Activated CD8-positive, alpha-beta memory T cell treated with anti-CD3 and anti-CD28 coated beads, Interleukin-2, amount 10 ng/mL, durations not matched to agents 7 days and 5 days (primary cell): ENCODE measurements around the gene COL6A2. TPM values are rescaled to one million over a fixed set of nuclear protein-coding genes. Genes with fewer than 3 reads are reported as not detected.
"Not testable (repeated sequence)": the region's sequence is repeated elsewhere in the genome, so short reads cannot be mapped to it uniquely, and the experiment has no call there.

Source experiments
- ATAC-seq: fragments of 150-1000 bp; cut with Tn5 transposase; one replicate; pipeline ENCODE4 v1.10.0; 2021; ENCODE audit warnings: moderate library complexity
- CTCF ChIA-PET: fragments of 350-600 bp; sonication (Branson Sonifier 250); formaldehyde crosslinking; loops from one replicate; lab custom pipeline; 2021; ENCODE audit warnings: antibody characterized with exemption; lab: Charles Lee
- DNase-seq: peaks from one replicate; pipeline ENCODE4 v3.0.0-alpha.2; 2020
- H3K27ac Mint-ChIP-seq: one replicate; pipeline ENCODE4 v1.8.0; 2021; ENCODE audit warnings: mild to moderate bottlenecking, mixed read lengths
- H3K27me3 Mint-ChIP-seq: one replicate; pipeline ENCODE4 v1.8.0; 2021; ENCODE audit warnings: mixed read lengths
- H3K36me3 Mint-ChIP-seq: one replicate; pipeline ENCODE4 v1.8.0; 2021; ENCODE audit warnings: mild to moderate bottlenecking, mixed read lengths
- H3K4me1 Mint-ChIP-seq: one replicate; pipeline ENCODE4 v1.8.0; 2021; ENCODE audit warnings: mixed read lengths
- H3K4me3 Mint-ChIP-seq: one replicate; pipeline ENCODE4 v1.8.0; 2021; ENCODE audit warnings: mild to moderate bottlenecking, moderate library complexity, mixed read lengths
- H3K9me3 Mint-ChIP-seq: one replicate; pipeline ENCODE4 v1.8.0; 2022; ENCODE audit warnings: low read depth, mixed read lengths
- total RNA-seq, 2 experiments: library from RNA; stranded (reverse); gene quantifications; one replicate each; pipeline ENCODE4 v1.2.3, GENCODE V29; 2021

The COL6A2 gene
- total RNA-seq, 2 experiments from 2014 or later, result 5.0 to 17.9 TPM

DNA sequence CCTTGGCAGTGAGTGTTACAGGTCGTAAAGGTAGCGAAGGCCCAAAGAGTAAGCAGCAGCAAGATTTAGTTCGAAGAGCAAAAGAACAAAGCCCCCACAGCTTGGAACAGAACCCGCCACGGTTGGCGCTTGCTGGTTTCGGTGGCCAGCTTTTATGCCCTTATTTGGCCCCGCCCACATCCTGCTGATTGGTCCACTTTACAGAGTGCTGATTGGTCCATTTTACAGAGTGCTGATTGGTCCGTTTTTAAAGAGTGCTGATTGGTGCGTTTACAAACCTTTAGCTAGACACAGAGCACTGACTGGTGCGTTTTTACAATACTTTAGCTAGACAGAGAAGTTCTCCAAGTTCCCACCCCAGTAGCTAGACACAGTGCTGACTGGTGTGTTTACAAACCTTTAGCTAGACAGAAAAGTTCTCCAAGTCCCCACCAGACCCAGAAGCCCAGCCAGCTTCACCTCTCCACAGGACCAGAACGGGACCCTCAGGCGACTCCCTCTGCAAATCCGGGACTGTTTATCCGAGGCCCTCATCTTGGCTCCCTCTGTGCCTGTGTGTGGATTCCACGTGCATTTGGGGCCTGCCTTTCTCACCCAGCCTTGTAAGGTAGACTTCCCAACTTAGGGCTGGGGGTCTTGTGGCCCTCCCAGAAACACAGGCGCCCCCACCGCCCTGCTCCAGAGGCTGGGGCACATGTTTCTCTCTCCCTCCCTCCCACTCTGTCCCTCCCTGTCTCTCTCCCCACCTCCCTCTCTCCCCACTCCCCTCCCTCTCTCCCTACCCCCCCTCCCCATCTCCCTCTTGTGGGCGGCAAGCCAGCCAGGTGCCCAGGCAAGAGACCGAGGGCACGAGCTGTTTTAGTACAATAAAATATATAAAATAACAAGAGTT lies 44.9 kb downstream of the COL6A2 start:
- Mint-ChIP-seq H3K4me1 (peaks cover 11% of the 10 kb centered on the region), H3K36me3 (no peaks in the 10 kb centered on the region), H3K4me3 (no peak overlapping the region), H3K27me3 (no peaks in the 10 kb centered on the region), H3K9me3 (no peaks in the 10 kb centered on the region), H3K27ac (no peak overlapping the region)
- no peak for ATAC-seq
- peak; percentile 52 for DNase-seq
- CTCF ChIA-PET, result interaction anchor here (0.6 to 2.2 kb wide), 32 partner anchors 10 to 493 kb away, joined by 3 to 19 read pairs (median 4); partner anchors contain the start of genes COL6A1, LSS, MCM3AP and YBEY

DNA sequence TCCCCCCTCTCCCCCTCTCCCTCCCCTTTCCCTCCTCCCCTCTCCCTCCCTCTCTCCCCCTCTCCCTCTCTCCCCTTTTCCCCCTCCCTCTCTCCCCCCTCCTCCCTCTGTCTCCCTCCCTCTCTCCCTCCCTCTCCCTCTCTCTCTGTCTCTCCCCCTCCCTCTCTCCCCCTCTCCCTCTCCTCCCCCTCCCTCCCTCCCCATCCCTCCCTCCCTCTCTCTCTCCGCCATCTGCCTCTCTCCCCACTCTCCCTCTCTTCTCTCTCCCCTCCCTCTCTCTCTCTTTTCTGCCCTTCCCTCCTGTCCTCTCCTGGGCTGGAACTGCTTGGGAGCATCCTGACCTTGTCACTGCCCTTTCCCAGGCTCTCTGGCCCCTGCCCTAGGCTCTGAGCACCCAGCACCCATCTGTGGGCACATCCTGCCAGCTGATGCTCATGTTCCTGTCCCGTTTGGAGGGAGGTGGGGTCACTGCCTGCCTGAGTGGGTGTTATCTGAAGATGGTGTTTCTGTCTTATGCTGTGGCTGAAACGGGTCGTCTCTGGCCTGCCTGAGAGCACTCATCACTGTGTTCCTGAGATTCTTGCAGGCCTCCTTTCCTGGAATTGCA lies 46.7 kb downstream of the COL6A2 start:
- no peaks in the 10 kb centered on the region for H3K36me3 Mint-ChIP-seq
- peaks cover 11% of the 10 kb centered on the region for H3K4me1 Mint-ChIP-seq
- no peaks in the 10 kb centered on the region for H3K9me3 Mint-ChIP-seq
- peak overlapping the region; percentile 2 for H3K27ac Mint-ChIP-seq
- CTCF ChIA-PET, result interaction anchor here (0.8 to 2.2 kb wide), 11 partner anchors 9 to 408 kb away, joined by 3 to 19 read pairs (median 6); partner anchors contain the start of genes MCM3AP and YBEY
- no peak overlapping the region for H3K4me3 Mint-ChIP-seq
- no peak for DNase-seq
- no peaks in the 10 kb centered on the region for H3K27me3 Mint-ChIP-seq
- ATAC-seq, result no peak

DNA sequence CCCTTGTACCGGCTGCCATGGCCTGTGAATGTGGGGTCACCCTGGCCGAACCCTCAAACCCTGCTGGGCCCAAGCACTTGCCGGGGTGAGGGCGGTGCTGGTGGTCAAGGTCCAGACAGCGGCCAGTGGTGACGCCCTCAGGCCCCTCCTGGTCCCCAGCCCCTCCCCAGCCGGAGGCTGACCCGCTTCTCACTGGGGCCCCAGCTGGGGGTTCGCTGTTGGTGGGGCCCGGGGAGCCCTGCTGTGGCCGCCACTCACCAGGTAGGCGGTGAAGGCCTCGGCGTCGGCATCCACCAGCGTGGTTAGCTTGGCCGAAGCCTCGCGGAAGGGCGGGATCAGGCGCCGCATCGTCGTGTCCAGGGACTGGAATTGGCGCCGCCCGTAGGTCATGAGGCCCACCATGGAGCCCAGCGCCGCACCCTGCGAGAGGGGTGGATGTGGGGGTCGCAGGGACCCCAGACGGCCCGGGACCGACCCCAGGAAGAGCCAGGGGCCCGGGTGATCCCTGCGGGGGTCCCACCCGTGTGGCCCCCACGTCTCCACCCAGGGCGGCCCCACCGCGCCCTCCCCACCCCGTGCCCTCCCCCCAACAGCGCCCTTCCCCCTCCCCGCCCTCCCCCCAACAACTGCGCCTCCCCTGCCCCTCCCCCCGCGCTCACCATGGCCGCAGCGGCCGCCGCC lies 47.4 kb downstream of the COL6A2 start:
- DNase-seq (no peak), ATAC-seq (no peak)
- no peaks in the 10 kb centered on the region for H3K27me3 Mint-ChIP-seq
- H3K4me1 Mint-ChIP-seq, result peaks cover 11% of the 10 kb centered on the region
- H3K27ac Mint-ChIP-seq, result no peak overlapping the region
- no peak overlapping the region for H3K4me3 Mint-ChIP-seq
- no peaks in the 10 kb centered on the region for H3K9me3 Mint-ChIP-seq
- CTCF ChIA-PET, result no interaction called here
- H3K36me3 Mint-ChIP-seq, result no peaks in the 10 kb centered on the region

DNA sequence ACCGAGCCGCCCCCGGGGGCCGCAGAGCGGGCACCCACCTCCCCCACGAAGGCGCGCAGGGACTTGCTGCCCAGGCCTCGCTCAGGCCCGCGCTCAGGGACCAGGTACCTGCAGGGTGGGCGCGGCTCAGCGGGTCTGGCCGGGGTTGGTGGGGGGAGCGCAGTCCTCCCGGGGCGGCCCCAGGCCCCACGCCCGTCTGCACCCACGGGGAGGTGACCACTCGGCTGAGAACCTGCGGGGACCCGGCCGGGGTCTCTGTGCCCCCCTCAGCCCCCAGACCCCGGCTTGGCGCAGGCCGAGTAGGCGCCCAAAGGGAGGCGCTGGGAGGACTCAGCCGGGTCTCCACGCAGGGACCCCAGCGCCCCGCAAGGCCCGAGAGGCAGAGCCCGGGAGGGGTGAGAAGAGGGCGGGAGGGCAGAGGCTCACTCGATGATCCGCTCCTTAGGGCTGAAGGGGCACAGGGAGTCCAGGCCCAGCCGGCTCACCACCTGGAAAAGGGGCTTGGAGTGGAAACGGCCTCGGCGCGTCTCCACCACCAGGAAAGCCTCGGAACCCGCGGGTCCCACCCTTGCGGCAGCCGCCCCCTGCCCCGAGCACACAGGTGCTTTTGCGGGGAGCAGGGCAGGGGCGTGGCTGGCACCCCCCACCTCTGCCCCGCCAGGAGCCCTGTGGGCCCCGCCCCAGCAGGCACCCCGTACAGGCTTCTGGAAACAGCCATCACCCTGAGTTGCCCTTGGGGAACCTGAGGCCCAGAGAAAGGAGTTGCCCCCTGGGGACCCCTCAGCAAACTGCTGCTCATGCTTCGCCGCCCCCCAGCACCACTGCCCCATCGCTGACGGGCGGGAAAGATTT lies 48.2 kb downstream of the COL6A2 start:
- H3K27ac Mint-ChIP-seq, result peak overlapping the region; percentile 57
- CTCF ChIA-PET, result no interaction called here
- ATAC-seq (no peak), DNase-seq (no peak)
- no peak overlapping the region for H3K4me3 Mint-ChIP-seq
- no peaks in the 10 kb centered on the region for H3K27me3 Mint-ChIP-seq
- no peaks in the 10 kb centered on the region for H3K9me3 Mint-ChIP-seq
- H3K36me3 Mint-ChIP-seq, result no peaks in the 10 kb centered on the region
- peaks cover 11% of the 10 kb centered on the region for H3K4me1 Mint-ChIP-seq

DNA sequence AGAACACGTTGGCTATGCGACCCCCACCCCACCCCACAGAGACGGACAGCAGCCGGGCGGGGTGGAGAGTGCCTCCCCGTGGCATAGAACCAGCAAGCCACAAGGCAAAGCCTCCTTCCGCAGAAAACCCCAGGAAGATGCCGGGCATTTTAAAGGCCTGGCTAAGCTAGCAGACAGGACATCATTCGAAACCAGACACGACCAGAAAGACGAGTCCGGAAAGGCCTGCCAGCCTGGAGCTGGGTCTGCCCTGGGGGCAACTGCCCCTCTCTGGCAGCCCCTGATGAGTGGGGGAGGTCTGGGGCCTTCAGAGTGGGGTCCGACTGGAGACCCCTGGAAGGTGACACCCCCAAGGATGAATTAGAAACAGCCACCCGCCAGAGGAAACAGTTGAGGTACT lies 48.9 kb downstream of the COL6A2 start:
- Mint-ChIP-seq H3K36me3 (no peaks in the 10 kb centered on the region), H3K9me3 (no peaks in the 10 kb centered on the region), H3K27me3 (no peaks in the 10 kb centered on the region), H3K27ac (no peak overlapping the region), H3K4me1 (peaks cover 11% of the 10 kb centered on the region), H3K4me3 (no peak overlapping the region)
- CTCF ChIA-PET, result no interaction called here
- no peak for DNase-seq
- no peak for ATAC-seq

DNA sequence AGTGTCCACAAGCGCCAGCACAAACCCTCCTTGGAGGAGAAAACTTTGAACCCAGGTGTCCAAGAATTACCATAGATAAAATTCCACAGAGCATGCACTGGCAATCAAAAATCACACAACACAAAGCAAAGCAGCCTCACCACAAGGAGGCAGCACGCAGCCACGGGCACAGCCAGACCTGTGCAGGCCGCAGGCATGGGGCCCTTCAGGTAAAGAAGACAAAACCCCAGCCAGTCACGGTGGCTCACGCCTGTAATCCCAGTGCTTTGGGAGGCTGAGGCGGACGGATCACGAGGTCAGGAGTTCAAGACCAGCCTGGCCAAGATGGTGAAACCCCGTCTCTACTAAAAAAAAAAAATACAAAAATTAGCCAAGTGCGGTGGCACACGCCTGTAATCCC lies 49.5 kb downstream of the COL6A2 start:
- H3K4me3 Mint-ChIP-seq, ATAC-seq, H3K9me3 Mint-ChIP-seq, H3K36me3 Mint-ChIP-seq, H3K27ac Mint-ChIP-seq, H3K27me3 Mint-ChIP-seq: not testable (repeated sequence)
- peaks cover 11% of the 10 kb centered on the region for H3K4me1 Mint-ChIP-seq
- peak; percentile 73 for DNase-seq
- CTCF ChIA-PET, result interaction anchor here (0.9 kb wide), 1 partner anchor 137 kb away, joined by 4 read pairs; no protein-coding TSS in a partner anchor

DNA sequence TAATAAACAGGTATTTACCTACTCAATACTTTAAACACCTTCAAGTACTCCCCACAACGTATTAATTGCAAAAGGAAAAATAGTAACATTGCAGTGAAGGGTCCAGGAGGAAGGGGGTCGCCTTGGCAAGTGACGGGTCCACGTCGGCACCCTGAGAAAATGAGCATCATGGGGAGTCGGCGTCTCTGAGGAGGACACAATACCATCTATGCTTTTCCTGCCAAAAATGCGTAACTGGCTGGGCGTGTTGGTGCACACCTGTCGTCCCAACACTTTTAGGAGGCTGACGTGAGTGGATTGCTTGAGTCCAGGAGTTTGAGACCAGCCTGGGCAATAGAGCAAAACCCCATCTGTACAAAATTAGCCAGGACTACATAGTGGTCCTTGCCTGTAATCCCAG lies 50.2 kb downstream of the COL6A2 start:
- Mint-ChIP-seq H3K9me3 (no peaks in the 10 kb centered on the region), H3K4me1 (peaks cover 8% of the 10 kb centered on the region), H3K4me3 (no peak overlapping the region), H3K27ac (no peak overlapping the region), H3K27me3 (no peaks in the 10 kb centered on the region), H3K36me3 (no peaks in the 10 kb centered on the region)
- DNase-seq, result no peak
- no peak for ATAC-seq
- CTCF ChIA-PET, result interaction anchor here (0.9 kb wide), 1 partner anchor 136 kb away, joined by 4 read pairs; no protein-coding TSS in a partner anchor

DNA sequence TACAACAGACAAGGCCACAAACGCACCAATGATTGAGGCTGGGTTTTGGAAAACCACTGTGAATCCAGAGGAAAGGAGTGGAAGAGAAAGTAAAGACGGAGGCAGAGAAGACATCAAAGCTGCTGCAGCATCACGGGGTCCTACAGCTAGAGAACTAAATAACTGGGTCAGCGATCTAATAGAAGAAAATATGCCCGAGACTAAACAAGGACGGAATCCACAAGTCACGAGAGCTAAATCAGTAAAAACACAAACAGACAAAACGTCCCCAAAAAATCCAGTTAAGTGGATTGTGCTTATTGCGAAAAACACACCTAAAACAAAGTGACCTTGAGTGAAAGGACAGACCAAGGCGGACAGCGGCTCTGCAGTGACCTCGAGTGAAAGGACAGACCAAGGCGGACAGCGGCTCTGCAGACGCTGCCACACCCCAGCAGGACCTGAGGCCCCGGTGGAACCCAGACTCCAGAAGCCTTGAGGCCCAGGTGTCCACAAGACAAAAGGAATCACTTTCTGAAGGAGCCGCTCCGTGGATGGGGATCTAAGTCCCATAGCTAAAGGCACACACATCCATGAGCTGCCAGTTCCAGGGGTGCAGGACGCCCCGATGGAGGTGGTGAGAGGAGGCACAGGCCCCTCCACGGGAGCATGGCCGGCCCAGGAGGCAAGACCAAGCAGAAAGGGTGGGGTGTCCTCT lies 51.4 kb downstream of the COL6A2 start:
- no peak for ATAC-seq

DNA sequence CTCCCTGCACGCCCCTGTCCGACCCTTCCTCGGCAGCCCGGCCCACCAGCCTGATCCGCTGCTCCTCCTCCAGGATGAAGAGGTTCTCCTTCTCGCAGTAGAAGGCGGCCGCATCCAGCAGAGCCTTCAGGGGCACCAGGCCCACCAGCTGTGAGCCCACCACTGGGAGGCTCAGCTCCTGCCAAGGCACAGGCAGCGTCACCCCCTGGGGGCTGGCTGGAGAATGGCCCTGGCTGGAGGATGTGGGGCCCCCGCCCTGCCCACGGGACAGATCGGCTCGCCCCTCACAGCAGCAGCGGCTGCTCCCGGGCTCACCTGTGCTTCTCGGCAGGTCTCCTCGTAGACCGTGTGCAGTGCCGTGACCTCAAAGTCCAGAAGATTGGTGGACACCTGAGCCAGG lies 52.2 kb downstream of the COL6A2 start:
- ATAC-seq (no peak), DNase-seq (no peak)
- CTCF ChIA-PET, result interaction anchor here (0.6 kb wide), 1 partner anchor 424 kb away, joined by 3 read pairs; no protein-coding TSS in a partner anchor
- H3K4me1 Mint-ChIP-seq, result no peaks in the 10 kb centered on the region
- H3K9me3 Mint-ChIP-seq, result no peaks in the 10 kb centered on the region
- no peak overlapping the region for H3K4me3 Mint-ChIP-seq
- no peaks in the 10 kb centered on the region for H3K27me3 Mint-ChIP-seq
- no peaks in the 10 kb centered on the region for H3K36me3 Mint-ChIP-seq
- no peak overlapping the region for H3K27ac Mint-ChIP-seq

More for the DNA sequence above, 51.4 kb downstream of the COL6A2 start:
- H3K9me3 Mint-ChIP-seq, result no peaks in the 10 kb centered on the region
- H3K27ac Mint-ChIP-seq, result no peak overlapping the region
- no peak for DNase-seq
- no peaks in the 10 kb centered on the region for H3K27me3 Mint-ChIP-seq
- CTCF ChIA-PET, result no interaction called here
- H3K4me1 Mint-ChIP-seq, result peaks cover 3% of the 10 kb centered on the region
- no peak overlapping the region for H3K4me3 Mint-ChIP-seq
- no peaks in the 10 kb centered on the region for H3K36me3 Mint-ChIP-seq

DNA sequence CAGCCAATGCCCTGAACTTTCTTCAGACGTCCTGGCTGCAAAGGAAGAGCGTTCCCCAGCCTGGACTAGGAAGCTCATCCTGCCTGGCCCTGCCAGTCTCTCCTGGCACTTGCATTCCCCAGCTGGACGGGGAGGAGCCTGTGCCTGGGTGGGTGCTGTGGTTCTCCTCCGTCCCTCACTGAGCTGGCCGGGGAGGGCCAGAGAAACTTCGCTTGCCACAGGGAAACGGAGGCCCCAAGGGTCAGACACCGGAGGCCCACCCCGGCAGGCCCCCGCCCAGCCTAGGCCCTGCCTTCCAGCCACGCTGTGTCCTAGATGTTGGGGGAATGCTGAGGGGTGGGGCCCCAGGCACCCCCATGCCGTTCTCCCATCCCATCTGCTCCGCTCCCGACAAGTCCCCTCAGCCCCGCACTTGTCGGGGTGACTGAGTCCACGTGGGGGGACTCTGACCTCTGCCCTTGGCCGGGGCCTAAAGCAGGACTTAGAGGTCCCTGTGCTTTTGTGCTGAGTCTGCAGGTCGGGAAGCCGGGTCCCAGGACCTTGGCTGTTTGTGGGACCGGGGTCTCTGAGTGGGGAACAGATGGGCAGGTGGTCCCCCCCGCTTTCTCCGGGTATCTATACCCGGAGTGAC lies 52.7 kb downstream of the COL6A2 start:
- Mint-ChIP-seq H3K4me3 (no peak overlapping the region), H3K27me3 (no peaks in the 10 kb centered on the region), H3K27ac (no peak overlapping the region), H3K4me1 (no peaks in the 10 kb centered on the region), H3K9me3 (no peaks in the 10 kb centered on the region), H3K36me3 (no peaks in the 10 kb centered on the region)
- DNase-seq (peak; percentile 26), ATAC-seq (no peak)
- CTCF ChIA-PET, result interaction anchor here (0.6 kb wide), 1 partner anchor 423 kb away, joined by 3 read pairs; no protein-coding TSS in a partner anchor

DNA sequence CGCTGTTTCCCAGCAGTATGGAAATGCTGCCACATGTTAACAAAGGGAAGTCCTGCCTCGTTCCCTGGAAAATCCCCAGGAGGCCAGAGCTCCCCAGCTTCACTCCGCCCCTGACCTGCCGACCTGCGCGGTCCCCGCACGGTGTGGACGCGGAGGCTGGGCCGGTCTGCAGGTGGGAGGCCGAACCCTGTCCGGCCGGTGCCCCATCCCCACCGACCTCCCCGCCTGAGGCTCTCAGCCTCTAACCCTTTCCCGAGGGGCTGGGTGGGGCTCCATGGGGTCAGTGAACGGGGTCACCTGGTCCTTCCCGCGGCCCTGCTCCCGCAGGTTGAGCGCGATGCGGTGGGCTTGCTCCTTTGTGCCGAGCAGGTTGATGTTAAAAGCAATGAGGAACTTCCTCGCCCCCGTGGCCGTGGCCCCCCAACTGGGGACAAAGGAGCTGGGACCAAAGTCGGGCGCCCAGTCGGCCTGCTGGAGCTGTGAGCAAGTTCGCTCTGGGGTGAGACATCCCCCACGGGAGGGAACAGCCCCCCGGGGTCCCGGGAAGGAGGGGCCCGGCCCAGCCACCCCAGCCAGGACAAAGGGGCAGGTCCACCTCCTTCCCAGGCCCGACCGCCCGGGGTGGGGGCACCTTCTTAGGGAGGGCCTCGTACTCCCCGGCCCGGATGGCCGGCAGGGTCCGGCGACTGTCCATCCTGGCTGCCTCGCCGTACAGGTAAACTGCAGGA lies 53.5 kb downstream of the COL6A2 start:
- CTCF ChIA-PET, result no interaction called here
- Mint-ChIP-seq H3K4me1 (no peaks in the 10 kb centered on the region), H3K9me3 (no peaks in the 10 kb centered on the region), H3K27me3 (no peaks in the 10 kb centered on the region), H3K4me3 (no peak overlapping the region), H3K27ac (no peak overlapping the region), H3K36me3 (no peaks in the 10 kb centered on the region)
- ATAC-seq (no peak), DNase-seq (peak; percentile 32)
